Measurements from ENCODE around the gene FCN3. TPM values are rescaled to one million over a fixed set of nuclear protein-coding genes. Genes with fewer than 3 reads are reported as not detected.

The FCN3 gene
- total RNA-seq, 1 donor, result under 0.01 TPM

DNA sequence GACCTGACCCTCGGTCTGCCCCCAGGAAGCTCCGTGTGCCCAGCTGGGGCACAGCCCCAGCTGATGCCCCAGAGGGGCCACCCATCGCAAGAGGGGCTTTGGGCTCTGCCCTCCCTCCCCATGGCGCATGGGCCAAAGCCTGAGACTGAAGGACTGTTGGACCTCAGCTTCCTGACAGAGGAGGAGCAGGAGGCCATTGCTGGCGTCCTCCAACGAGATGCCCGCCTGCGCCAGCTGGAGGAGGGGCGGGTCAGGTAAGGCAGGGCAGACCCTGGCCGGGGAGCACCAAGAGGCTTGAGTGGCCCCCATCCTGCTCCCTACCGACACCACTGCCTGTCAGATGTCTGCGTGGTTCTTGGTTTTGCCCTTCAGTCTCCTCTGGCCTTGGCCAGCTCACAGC is 29.4 kb downstream of the FCN3 start:
- DNase-seq (ENCODE audit: low read depth in 2 of 3, low spot score in 2 of 3), result no peak

DNA sequence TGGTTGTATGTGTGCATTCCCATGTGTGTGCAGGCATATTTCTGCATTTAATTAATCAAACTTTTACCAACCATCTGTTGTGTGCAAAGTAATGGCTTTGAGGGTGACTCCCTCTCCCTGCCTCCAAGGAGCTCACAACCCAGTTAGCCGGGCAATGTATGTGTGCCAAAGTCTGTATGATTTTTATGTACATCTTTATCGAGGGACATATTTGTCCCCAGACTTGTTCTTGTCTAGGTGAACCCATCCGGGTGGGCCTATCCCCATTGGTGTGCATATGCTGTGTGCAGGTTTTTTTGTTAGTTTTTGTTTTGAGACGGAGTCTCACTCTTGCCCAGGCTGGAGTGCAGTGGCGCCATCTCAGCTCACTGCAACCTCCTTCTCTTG is 31.0 kb downstream of the FCN3 start:
- DNase-seq (ENCODE audit: low read depth in 2 of 3, low spot score in 2 of 3), result no peak

DNA sequence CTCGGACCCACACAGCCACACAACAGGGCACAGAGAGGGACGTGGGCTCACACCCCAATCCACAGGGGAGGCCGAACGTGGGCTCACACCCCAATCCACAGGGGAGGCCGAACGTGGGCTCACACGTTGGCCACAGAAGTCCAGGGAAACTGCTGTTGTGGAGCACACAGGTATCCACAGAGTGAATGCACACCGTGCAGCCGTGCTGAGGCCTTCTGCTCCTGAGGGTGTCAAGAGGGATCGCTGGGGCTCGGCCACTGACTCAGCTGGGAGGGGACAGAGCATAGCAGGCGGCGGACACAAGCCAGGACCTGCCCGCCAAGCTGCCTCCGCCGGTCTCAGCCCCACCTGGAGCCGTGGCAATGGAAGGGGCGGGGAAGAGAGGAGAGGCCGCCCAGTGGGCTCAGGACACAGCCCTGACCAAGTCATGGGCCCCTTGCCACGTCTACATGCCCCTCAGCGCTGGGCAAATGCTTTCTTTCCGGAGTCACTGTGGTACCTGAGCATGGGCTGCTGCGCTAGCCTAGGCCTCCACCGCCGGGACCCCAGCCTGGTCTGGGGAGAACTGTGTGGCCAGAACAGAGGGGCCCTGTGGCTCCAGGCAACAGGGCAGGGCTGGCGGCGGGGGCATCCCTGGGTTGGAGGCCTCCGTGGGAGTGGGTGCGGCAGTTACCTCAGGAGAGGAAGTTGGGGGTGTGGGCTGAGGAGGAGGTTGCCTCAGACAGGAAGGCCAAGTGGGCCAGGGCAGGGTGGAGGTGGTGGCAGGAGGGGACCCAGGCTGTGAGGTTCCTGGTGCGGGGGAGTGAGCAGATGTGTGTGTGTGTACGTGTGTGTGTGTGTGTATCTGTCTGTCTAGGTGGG is 31.6 kb downstream of the FCN3 start:
- DNase-seq (ENCODE audit: low read depth in 2 of 3, low spot score in 2 of 3), result peak in 2 of 3 donors; percentile 82 to 83

DNA sequence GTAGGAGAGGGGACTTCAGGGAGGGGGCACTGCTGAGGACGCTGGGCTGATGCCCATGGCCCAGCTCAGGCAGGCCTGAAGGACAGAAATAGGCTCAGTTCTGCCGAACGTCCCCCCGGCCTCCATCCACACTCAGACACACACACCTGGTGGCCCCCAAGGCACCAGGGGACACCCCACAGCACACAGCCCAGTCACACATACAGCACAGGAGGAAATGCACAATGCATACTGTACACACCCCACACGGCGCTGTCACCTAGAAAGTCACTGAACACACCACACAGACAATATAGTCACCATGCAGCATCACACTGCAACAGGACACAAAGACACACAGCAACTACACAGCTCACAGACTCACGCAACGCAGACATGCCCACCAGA is 32.2 kb downstream of the FCN3 start:
- DNase-seq (ENCODE audit: low read depth in 2 of 3, low spot score in 2 of 3), result peak in 1 of 3 donors; percentile 19

DNA sequence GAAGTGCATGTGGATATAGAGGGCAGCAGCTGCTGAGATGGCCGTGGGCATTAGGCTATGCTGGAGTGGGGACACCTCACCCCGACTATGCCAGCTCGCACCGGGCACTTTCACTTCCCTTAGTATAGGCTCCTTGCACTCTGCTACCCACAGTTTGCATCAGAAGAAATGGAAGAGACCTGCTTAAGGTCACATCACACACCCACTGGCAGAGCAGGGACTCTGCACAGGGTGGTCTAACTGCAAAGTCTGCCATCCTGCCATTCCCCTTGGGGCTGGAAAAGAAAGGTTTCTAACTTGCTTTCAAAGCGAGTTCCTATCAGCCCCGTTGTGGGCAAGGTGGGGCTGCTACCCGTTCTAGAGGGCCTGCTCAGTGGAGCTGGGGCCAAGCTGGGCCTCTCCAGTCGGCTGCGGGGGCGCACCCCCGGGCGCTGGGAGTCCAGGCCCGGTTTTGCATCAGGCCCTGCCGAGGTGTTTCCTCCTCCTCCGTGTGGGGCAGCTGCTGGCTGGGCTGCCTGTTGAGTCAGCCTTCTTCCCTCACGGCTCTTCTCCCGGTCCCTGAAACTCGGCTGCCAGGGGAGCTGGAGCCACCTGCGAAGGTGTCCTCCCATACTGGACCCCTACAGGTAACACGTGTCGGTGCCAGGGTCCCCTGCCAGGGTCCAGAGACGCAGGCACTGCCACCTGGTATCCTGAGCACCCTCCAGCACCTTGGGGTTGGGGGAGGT is 32.9 kb downstream of the FCN3 start, which contains the start of gene SYTL1:
Gene SYTL1, plus strand, starts transcription at position 498 of the 728 bp plus-strand sequence. CDS start 3,313 bp downstream, outside the sequence.
- peak in 2 of 3 donors; percentile 79 to 84 for DNase-seq (ENCODE audit: low read depth in 2 of 3, low spot score in 2 of 3)

DNA sequence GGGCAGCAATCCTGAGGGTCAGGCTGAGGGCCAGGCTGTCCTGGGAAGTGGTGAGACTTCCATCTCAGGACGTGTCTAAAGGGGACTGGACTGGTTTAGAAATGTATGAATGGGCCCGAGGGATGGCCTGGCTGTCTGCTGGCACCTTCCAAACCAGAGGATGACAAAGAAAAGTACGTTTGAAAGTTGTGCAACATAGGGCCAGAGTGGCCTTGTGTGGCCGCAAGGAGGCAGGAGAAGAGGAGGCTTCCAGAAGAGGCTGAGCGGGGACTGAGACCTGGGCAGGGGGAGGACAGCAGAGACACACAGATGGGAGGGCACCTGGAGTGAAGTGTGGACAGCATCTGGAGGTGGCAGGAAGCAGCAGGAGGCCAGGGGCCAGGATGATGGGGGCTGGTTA is 35.4 kb downstream of the FCN3 start:
- DNase-seq (ENCODE audit: low read depth in 2 of 3, low spot score in 2 of 3), result no peak

DNA sequence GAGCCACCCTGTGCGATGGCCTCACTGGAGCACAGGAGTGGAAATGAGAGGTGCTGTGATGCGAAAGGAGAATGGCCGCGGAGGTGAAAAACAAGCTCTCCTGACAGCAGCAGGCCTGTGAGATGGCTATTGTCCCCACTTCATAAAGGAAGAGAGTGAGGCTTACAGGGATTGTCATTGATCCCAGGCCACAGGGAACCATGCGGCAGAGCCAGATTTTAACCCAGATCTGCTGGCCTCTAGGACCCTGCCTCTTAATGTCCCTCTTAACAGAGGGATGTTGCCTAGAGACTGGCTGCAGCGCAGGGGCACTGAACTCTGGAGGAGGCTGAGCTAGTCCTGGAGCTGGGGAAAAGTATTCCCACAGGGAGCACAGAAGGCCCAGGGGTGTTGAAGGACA is 35.9 kb downstream of the FCN3 start:
- DNase-seq (ENCODE audit: low read depth in 2 of 3, low spot score in 2 of 3), result no peak

DNA sequence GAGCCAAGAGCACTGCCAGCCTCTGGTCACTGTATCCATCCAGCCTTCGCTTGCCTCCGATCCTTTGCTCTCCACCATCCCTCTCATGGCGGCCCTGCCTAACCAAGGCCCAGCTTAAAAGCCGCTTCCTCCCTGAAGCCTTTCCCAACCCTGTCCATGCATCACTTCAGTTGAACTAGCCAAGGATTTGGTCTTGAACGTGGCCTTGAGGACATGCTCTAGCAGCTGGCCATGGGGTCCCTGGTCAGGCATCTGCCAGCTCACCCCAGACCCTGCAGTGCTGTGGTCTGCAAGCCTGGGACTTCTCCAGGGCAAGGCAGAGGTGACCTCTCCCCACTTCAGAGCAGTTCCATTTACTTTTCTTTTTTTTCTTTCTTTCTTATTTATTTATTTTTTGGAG is 37.9 kb downstream of the FCN3 start:
- DNase-seq (ENCODE audit: low read depth in 2 of 3, low spot score in 2 of 3), result no peak

DNA sequence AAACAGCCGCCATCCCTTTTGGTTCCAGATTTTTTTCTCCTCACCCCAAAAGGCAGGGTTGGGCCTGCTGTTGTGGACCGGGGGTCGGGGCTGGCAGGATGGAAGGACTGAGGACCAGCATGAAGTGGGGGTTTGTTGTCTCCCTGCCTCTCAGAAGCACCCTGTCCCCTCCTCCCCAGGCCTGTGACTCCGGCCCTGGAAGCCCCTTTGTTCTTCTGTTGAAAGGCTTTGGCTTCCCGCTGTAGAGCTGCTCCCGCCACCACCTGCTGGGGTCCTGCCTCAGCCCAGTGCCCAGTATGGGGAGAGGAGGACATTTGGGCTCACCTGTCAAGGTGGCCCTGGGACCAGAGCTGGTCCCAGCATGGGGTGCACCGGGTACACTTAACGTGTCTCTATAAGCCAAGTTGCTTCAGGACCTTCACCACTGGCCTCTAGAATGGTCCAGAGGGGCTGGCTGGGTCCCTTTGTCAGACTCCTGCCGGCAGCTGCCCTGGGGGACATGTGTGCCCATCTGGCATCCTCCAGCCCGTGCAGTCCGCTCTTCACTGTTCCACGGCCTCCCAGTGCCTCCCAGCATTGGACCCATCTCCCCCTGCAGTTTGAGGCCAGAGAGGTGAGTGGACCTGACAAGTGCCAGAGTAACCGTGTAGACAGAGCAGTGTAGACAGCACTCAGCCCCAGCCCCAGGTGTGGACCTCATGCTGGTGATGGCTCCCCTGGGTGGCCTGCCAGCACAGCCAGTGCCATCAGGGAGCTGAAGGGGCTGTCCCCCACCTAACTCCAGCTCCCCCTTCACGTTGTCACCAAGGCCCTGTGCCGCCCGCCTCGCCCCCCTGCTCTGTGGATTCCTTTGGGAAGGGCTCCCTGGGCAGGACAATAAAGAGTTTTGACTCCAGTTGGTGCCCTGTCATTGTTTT is 38.9 kb downstream of the FCN3 start:
- DNase-seq (ENCODE audit: low read depth in 2 of 3, low spot score in 2 of 3), result no peak

DNA sequence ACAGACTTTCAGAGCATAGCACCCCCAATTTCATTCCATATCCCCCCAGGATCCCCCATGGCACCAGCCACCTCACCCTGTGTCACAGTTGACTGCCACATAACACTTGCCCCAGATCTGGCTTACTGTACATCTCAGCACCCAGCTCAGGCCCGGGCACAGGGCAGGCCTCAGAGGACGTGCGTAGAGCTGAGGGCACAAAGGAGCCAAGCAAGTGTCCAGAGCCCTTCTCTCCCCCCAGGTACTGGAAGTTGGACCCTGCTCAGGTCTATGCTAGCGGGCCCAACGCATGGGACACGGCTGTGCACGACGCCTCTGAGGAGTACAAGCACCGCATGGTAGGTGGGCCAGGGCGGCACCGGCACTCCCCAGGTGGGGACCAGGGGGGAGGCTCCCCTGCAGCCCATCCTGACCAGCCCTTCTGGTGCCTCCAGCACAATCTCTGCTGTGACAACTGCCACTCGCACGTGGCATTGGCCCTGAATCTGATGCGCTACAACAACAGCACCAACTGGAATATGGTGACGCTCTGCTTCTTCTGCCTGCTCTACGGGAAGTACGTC is 40.8 kb downstream of the FCN3 start:
- no peak for DNase-seq (ENCODE audit: low read depth in 2 of 3, low spot score in 2 of 3)

DNA sequence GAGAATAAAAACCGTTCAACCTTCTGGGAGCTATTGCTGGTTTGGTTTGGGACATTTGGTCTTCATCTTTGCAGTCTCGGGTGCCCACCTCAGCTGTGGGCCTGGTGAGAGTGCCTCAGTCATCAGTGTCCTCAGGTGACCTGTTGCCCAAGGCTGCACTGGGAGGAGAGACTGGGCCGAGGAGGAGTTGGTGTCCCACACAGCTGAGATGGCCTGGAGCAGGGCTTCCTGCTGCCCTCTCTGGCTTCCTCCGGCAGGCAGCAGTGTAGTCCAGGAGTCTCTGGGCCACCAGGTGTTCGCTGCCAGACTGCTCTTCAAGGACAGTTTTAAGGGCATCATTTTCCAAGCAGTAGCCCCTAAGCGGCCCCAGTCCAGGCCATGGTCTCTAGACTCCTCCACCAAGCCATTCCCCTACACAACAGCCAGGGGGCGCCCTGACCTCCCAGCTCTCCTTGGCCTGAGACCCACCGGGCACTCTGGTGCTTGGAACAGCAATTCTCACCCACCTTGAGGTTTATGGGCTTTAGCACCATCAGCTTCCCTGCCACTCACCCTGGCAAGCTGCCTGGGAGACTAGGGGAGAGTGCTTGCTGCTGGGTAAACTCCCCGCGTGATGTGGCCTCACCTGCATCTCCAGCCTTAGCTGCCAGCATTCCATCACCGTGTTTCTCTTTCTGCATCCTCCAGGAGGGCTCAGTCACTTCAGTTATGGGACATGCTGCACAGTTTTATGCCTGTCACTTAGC is 41.9 kb downstream of the FCN3 start:
- DNase-seq (ENCODE audit: low read depth in 2 of 3, low spot score in 2 of 3), result peak in 2 of 3 donors; percentile 50 to 63

DNA sequence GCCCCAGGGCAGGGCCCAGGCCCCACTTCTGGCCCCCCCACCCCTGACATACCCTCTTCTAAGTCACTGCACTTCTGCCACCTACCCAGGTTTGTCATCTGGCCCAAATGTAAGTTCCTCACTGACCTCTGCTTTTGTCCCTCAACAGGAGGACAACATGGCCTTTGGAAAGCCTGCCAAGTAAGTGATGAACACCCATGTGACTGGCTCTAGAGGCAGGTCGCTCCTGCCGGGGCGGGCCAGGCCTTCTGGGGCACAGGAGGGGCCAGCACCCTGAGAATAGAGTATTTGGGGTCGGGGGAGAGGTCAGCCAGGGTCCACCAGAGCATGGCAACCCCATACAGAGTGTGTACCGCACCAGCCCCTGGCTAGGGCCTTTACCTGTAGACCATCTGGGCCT is 42.7 kb downstream of the FCN3 start:
- DNase-seq (ENCODE audit: low read depth in 2 of 3, low spot score in 2 of 3), result no peak

DNA sequence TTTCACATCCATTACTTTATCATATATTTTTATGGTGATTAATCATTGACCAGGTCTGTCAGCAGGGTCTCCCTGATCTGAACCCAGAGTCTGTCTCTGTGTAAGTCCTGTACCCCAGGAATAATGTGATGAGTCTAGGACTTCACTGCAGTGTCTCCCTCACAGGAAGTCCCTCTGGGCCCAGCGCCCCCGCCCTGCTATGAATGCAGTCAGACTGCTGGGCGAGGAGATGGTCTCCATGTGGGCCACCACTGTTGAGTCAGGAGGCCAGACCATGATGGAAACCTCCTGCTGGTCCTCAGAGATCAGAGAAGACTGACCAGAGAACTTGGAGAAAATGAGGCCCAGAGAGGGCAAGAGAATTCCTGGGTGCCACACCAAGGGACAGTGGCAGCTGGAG is 43.2 kb downstream of the FCN3 start:
- no peak for DNase-seq (ENCODE audit: low read depth in 2 of 3, low spot score in 2 of 3)

DNA sequence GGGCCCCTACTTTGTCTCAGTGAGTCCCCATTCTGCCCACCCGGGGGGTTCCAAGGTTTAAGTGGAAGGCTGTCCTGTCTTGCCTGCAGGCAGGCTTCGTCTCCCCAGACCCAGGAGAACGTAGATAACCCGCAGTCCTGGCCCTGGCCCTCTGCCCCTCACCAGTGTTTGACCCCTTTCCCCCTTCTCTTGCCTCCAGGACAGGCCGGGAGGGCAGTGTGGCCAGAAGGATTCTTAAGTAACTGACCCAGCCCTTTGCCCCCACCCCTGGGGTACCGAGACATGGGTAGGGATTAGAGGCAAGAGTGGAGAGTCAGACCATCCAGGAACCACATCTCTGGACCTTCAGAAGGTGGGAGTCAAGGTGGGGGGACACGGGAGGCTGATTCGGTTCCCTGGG is 43.8 kb downstream of the FCN3 start:
- DNase-seq (ENCODE audit: low read depth in 2 of 3, low spot score in 2 of 3), result no peak

DNA sequence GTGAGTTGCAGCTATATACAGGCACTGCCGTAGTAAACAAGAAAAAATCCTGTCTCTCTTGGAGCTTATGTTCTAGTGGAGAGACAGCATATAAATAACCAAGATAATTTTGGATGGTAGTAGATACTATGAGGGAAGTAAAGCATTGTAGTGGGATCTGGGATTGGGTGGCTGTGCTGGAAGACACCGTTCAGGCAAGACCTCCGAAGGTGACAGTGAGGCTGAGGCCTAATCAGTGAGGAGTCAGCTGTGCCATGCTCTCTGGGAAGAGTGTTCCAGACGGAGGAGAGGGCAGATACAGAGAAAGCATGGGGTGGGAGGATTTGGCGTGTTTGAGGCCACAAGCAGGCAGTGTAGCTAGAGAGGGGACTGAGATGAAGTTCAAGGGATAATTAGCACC is 46.7 kb downstream of the FCN3 start:
- DNase-seq (ENCODE audit: low read depth in 2 of 3, low spot score in 2 of 3), result no peak

DNA sequence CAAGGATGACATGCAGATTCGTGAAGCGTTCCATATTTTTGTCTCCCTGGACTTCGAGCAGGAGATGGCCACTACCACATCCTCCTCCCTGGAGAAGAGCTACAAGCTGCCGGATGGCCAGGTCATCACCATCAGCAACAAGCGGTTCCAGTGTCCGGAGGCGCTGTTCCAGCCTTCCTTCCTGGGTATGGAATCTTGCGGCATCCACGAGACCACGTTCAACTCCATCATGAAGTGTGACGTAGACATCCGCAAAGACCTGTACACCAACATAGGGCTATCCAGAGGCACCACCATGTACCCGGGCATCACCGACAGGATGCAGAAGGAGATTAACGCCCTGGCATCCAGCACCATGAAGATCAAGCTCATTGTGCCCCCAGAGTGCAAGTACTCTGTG is 49.3 kb downstream of the FCN3 start:
- DNase-seq (ENCODE audit: low read depth in 2 of 3, low spot score in 2 of 3), result no peak

DNA sequence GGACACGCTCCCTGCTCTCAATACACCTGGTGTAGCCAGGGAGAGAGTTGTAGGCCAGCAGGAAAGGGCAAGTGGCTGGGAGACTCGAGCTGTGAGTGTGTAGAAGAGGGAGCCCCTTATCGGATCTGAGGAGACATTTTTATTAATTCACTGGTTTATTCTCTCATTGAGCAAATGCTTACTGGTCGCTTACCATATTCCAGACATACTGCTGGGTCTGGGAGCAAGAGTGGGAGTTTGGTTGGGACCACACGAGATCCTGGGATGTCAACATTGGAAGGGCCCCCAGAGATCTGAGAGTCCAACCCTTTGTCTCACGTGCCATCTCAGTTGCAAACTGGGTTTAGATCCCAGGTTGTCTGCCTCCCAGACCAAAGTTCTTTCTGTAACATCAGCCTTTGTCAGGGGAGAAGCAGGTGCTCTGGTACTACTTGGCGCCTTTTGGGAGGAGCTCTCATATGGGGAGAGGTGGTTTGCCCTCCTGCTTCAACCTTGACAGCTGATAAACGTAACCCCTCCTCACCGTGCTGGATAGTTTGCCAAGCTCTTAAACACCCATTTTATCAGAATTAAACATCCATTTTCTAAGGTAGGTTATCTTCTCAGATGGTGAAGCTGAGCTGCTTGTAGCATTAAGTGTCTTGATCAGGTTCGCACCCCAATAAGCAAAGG is 51.9 kb downstream of the FCN3 start:
- DNase-seq (ENCODE audit: low read depth in 2 of 3, low spot score in 2 of 3), result no peak

DNA sequence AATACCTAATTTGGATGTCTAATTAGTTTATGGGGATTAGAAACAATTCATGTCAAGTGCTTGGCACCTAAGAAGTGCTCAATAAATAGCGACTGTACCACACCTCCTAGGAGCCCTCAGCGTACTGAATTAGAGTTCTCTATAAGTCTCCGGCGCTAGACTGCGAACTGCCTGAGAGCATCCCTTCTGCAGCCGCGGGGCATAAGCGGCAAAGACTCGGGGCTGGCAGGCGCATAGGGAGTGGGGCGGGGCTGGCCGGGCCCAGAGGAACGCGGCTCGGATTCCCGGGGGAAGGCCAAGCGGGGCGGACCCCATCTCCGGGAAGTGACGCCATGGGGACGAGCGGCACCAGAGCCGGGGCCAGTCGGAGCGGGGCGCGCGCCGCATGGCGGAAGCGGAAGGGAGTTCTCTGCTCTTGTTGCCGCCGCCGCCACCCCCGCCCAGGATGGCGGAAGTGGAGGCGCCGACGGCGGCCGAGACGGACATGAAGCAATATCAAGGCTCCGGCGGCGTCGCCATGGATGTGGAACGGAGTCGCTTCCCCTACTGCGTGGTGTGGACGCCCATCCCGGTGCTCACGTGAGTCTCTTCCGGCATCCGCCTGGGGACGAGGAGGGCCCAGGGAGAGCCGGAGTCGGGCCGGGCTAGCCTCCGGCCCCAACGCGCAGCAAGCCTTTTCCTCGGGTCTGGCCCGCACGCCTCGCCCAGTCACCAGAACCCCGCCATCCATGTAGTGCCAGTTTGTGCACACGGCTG is 52.6 kb downstream of the FCN3 start, which contains the start of gene TMEM222:
Gene TMEM222, plus strand, starts transcription at position 351 of the 756 bp plus-strand sequence. Its CDS starts 35 bp downstream, at position 386.
- DNase-seq (ENCODE audit: low read depth in 2 of 3, low spot score in 2 of 3), result peak; percentile 96 to 99 (median 99)

Data from hematopoietic multipotent progenitor cell (in vitro differentiated cells).